Keratinocyte (primary cell): ENCODE data around the gene SOX18. TPM values are rescaled to one million over a fixed set of nuclear protein-coding genes. Genes with fewer than 3 reads are reported as not detected.

Experiments used
- DNase-seq: peaks from one replicate; pipeline ENCODE4 v3.0.0-alpha.2; 2011; ENCODE audit warnings: low read depth, missing footprints, low spot score
- FAIRE-seq: peaks from 2 replicates; lab custom pipeline; 2011; peaks lifted over from hg19 to GRCh38; lab: Jason Lieb, UNC
- H2AFZ ChIP-seq: 2 replicates; pipeline ENCODE4 v1.6.0; 2012; ENCODE audit warnings: low read length, control low read depth, inconsistent platforms; ENCODE audit not compliant: control insufficient read depth
- H3K27ac ChIP-seq: 2 replicates; pipeline ENCODE4 v1.5.1; 2011; ENCODE audit warnings: low read length; ENCODE audit not compliant: control insufficient read depth, insufficient read depth
- H3K27me3 ChIP-seq: 3 replicates; pipeline ENCODE4 v1.6.0; 2011; ENCODE audit warnings: low read length; ENCODE audit not compliant: control insufficient read depth, insufficient read depth; ENCODE audit errors: extremely low read depth
- H3K36me3 ChIP-seq, 2 experiments: 2 replicates in 1 of 2; 3 replicates in 1 of 2; pipeline ENCODE4 v1.5.1; 2011; ENCODE audit warnings: low read length in 2 of 2, mild to moderate bottlenecking in 1 of 2; ENCODE audit not compliant: control insufficient read depth in 2 of 2, insufficient read depth in 2 of 2; ENCODE audit errors: extremely low read depth in 1 of 2
- H3K4me1 ChIP-seq: 3 replicates; pipeline ENCODE4 v1.5.1; 2011; ENCODE audit warnings: low read length; ENCODE audit not compliant: control insufficient read depth, insufficient read depth; ENCODE audit errors: extremely low read depth
- H3K4me2 ChIP-seq: 3 replicates; pipeline ENCODE4 v1.6.0; 2011; ENCODE audit warnings: low read depth, low read length; ENCODE audit not compliant: control insufficient read depth, insufficient read depth; ENCODE audit errors: extremely low read depth
- H3K4me3 ChIP-seq, 3 experiments: fragments of 200-600 bp in 1 of 3; sonication (generic) in 1 of 3; 2 replicates in 2 of 3; 3 replicates in 1 of 3; pipeline ENCODE4 v1.5.1; 2011 to 2016; ENCODE audit warnings: low read length in 3 of 3, mild to moderate bottlenecking in 3 of 3, control low read depth in 2 of 3, inconsistent platforms in 1 of 3, low read depth in 1 of 3, mixed read lengths in 1 of 3, mixed run types in 1 of 3, moderate library complexity in 1 of 3; ENCODE audit not compliant: control insufficient read depth in 2 of 3, insufficient read depth in 2 of 3; ENCODE audit errors: extremely low read depth in 1 of 3
- H3K79me2 ChIP-seq: 2 replicates; pipeline ENCODE4 v1.6.0; 2012; ENCODE audit warnings: low read length; ENCODE audit not compliant: control insufficient read depth, insufficient read depth
- H3K9ac ChIP-seq: 3 replicates; pipeline ENCODE4 v1.6.0; 2011; ENCODE audit warnings: low read length; ENCODE audit not compliant: control insufficient read depth, insufficient read depth; ENCODE audit errors: extremely low read depth
- H3K9me1 ChIP-seq: 3 replicates; pipeline ENCODE4 v1.6.0; 2011; ENCODE audit warnings: low read length; ENCODE audit not compliant: control insufficient read depth, insufficient read depth; ENCODE audit errors: extremely low read depth
- H3K9me3 ChIP-seq: 2 replicates; pipeline ENCODE4 v1.5.1; 2012; ENCODE audit warnings: low read depth, low read length; ENCODE audit not compliant: control insufficient read depth
- H4K20me1 ChIP-seq: 3 replicates; pipeline ENCODE4 v1.6.0; 2011; ENCODE audit warnings: low read length; ENCODE audit not compliant: control insufficient read depth, insufficient read depth; ENCODE audit errors: extremely low read depth
- EZH2 ChIP-seq: IDR thresholded peaks from one replicate; pipeline ENCODE4 v1.6.1; 2012; ENCODE audit warnings: inconsistent platforms, mild to moderate bottlenecking, low read length, moderate library complexity
- dilution Hi-C: fragments of 300-500 bp; cut with MboI; formaldehyde crosslinking; loops from one replicate; pipeline ENCODE4 v1.7.0; 2020; ENCODE audit warnings: low sequenced_read_pairs; ENCODE audit not compliant: extremely low pct_ligation_motif_present
- polyA plus RNA-seq, 5 experiments: library from polyadenylated mRNA; depleted of rRNA in 3 of 5; stranded (reverse) in 3 of 5; stranded (forward) in 1 of 5; unstranded in 1 of 5; fragments of >200 nt; gene quantifications; 1 replicate in 1 of 5; 2 replicates in 3 of 5; 3 replicates in 1 of 5; pipeline versions ENCODE4 v1.2.1 to v1.2.3, GENCODE V29; 2011 to 2012; ENCODE audit warnings: missing spikeins in 2 of 5, low read depth in 1 of 5, low replicate concordance in 1 of 5
- TF ChIP-seq, protein P1 (sequence below), 3 experiments: IDR thresholded peaks in 1 of 3; conservative IDR thresholded peaks in 1 of 3; optimal IDR thresholded peaks in 1 of 3; 2 replicates in 2 of 3; 3 replicates in 1 of 3; pipeline versions ENCODE3 to v1.5.1; 2011; ENCODE audit warnings: low read length in 3 of 3, mild to moderate bottlenecking in 3 of 3, moderate library complexity in 2 of 3, control low read depth in 1 of 3, inconsistent platforms in 1 of 3; ENCODE audit not compliant: insufficient read depth in 2 of 3; ENCODE audit errors: extremely low read depth in 1 of 3

SOX18 gene
- polyA plus RNA-seq, 1 donor (not counting 4 experiments of a cell fraction or from before 2014, with no cell fraction given) = not detected

DNA sequence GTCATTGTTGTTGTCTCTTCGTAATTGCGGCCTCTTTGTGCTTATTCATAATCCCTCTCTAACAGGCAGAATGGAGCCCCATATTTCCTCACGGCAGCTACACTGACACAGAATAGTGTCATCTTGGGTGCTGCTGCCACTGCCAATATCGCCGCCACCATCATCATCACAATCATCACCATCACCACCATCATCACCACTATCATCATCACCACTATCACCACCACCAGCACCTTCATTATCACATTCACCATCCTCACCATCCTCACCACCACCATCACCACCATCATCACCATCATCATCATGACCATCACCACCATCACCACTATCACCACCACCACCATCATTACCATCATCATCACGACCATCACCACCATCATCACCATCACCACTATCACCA is 47.1 kb upstream of the SOX18 start:
- Histone ChIP-seq H3K9me3 (no peaks in the 10 kb centered on the region), H3K36me3 (no peaks in the 10 kb centered on the region), H3K4me2 (no peak overlapping the region), H3K9ac (no peak overlapping the region), H3K9me1 (no peaks in the 10 kb centered on the region), H3K27ac (no peak overlapping the region), H3K4me3 (no peak overlapping the region), H3K79me2 (no peaks in the 10 kb centered on the region), H3K4me1 (no peaks in the 10 kb centered on the region), H2AFZ (no peak overlapping the region), H4K20me1 (no peaks in the 10 kb centered on the region), H3K27me3 (peaks cover 25% of the 10 kb centered on the region)
- TF ChIP-seq EZH2 = no peak
- TF ChIP-seq, protein P1, sequence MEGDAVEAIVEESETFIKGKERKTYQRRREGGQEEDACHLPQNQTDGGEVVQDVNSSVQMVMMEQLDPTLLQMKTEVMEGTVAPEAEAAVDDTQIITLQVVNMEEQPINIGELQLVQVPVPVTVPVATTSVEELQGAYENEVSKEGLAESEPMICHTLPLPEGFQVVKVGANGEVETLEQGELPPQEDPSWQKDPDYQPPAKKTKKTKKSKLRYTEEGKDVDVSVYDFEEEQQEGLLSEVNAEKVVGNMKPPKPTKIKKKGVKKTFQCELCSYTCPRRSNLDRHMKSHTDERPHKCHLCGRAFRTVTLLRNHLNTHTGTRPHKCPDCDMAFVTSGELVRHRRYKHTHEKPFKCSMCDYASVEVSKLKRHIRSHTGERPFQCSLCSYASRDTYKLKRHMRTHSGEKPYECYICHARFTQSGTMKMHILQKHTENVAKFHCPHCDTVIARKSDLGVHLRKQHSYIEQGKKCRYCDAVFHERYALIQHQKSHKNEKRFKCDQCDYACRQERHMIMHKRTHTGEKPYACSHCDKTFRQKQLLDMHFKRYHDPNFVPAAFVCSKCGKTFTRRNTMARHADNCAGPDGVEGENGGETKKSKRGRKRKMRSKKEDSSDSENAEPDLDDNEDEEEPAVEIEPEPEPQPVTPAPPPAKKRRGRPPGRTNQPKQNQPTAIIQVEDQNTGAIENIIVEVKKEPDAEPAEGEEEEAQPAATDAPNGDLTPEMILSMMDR (optimal IDR thresholded peaks at IDR 0.05 in 1 of 3, IDR thresholded peaks at IDR 0.05 in 1 of 3, conservative IDR thresholded peaks at IDR 0.05 in 1 of 3; ENCODE audit: extremely low read depth in 1 of 3, insufficient read depth in 2 of 3, low read length in 3 of 3) = no peak
- FAIRE-seq (no peak), DNase-seq (no peak)
- dilution Hi-C loops = no loop called here

DNA sequence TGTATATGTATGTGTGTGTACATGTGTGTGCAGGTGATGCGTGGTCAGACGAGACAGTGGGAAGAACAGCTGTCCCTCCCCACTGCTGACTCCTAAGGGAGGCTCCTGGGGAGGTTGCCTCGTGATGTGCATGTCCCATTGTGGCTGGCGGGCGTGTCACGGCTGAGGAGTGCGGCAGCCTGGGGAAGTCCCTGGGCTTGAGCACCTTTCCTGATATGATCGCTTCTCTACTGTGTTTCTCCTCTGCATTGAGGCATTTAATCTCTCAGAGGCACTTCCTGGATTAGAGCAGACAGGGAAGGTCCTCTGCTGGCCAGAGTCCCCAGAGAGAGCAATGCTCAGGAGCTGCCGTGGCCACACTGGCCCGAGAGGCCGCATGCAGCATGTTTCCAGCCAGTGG is 46.5 kb upstream of the SOX18 start:
- H3K9me3 ChIP-seq = no peaks in the 10 kb centered on the region
- FAIRE-seq = no peak
- no peak overlapping the region for H2AFZ ChIP-seq
- H3K4me1 ChIP-seq = no peaks in the 10 kb centered on the region
- no peaks in the 10 kb centered on the region for H3K79me2 ChIP-seq
- H3K9ac ChIP-seq = no peak overlapping the region
- no peak overlapping the region for H3K4me2 ChIP-seq
- H3K4me3 ChIP-seq = no peak overlapping the region
- no peak overlapping the region for H3K27ac ChIP-seq
- dilution Hi-C loops = no loop called here
- TF ChIP-seq, protein P1 (optimal IDR thresholded peaks at IDR 0.05 in 1 of 3, IDR thresholded peaks at IDR 0.05 in 1 of 3, conservative IDR thresholded peaks at IDR 0.05 in 1 of 3; ENCODE audit: extremely low read depth in 1 of 3, insufficient read depth in 2 of 3, low read length in 3 of 3) = no peak
- no peak for TF ChIP-seq EZH2
- H3K36me3 ChIP-seq = no peaks in the 10 kb centered on the region
- H3K9me1 ChIP-seq = no peaks in the 10 kb centered on the region
- no peaks in the 10 kb centered on the region for H4K20me1 ChIP-seq
- peaks cover 19% of the 10 kb centered on the region for H3K27me3 ChIP-seq
- no peak for DNase-seq
